ENCODE results near the gene TXNRD3.

TXNRD3 gene

DNA sequence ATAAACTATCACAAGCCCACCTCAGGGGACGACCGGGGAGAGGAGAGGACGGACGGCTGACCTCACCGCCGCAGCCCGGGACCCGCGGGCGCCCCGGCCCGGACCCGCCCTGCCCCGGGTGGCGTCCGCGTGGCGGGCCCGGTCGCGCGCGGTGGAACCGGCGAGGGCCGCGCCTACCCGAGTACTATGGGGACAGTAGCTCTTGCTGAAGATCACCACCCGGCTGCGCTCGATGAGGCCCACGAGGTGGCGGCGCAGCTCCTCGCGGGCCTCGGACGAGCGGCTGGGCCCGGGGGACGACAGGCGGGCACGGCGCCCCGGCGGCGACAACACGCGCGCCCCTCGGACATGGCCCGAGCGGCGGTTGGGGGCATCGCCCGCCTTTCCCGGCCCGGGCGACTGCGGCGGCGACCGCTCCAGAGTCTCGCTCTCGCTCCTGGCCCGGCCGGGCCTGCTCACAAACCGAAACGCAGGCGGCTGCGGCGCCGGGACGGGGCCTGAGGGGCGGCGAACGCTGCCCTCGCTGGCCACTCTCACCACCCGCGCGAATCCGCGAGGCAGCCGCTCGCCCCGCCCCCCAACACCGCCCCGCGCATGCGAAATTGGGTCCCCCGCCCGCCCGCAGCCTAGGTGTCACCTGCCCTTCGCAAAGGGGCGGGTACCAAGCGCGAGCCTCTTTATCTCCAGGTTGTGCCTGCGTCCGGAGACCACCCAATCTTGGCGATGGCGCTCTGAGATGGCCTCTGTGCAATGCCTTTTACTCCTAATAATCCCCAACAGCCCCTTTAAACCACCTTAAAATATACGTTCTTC, at the start of gene TXNRD3:
TXNRD3 (minus strand) TSS at position 554 of the 813 bp plus-strand sequence.
- DNase-seq (ENCODE audit: low spot score): peak; percentile 86

GRCh38 chr3:126703512-126704493, 48.9 kb upstream of the TXNRD3 start, which contains the start of gene CHCHD6:
Gene CHCHD6, plus strand, starts transcription at chr3:126704240. Its CDS starts 73 bp downstream, at chr3:126704313.
- peak; percentile 100 for DNase-seq (ENCODE audit: low spot score)

- no peak for DNase-seq (ENCODE audit: low spot score)
Observed at GRCh38 chr3:126699011-126699410, 44.1 kb upstream of the TXNRD3 start.

DNA sequence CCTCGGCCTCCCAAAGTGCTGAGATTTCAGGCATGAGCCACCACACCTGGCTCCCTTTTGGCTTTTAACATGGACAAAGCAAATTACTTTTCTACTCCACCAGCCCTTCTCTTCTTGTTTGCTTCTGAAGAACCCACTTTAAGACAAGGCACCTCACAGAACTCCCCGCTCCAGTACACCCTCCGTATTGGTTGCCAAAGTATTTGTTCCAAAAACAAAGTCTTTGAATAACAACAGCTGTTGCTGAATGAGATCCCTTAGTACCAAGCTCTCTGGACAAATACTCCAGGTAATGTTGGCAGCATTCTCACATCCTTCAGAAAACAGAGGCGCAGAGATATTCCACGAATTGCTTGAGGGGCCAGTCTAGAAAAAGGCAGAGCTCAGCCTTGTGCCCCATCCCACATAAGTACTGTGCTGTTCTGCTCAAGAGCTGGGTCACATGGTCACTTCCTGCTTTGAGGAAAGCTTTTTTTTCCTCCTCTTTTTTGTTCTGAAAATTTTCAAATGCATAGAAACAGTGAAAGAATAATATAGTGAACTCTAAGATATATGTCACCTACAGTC, 41.9 kb upstream of the TXNRD3 start:
- no peak for DNase-seq (ENCODE audit: low spot score)

DNA sequence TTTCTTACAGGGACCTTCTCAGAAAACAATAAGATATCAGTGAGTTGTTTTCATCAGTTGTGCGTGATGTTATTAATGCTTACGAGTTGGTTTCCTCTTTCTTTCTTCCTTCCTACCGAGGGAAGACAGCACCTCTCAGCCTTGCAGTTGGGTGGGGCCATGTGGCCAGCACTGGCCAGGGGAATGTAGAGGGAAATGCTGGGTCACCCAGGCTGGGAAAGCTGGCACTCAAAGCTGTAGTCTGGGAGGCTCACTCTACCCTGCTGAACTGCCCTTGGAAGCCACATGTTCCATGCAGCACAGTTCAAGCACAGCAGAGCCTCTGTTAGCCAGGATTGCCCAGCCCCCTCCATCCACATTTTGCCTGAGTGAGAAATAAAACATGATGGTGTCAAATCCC, 39.0 kb upstream of the TXNRD3 start:
- DNase-seq (ENCODE audit: low spot score): no peak

DNA sequence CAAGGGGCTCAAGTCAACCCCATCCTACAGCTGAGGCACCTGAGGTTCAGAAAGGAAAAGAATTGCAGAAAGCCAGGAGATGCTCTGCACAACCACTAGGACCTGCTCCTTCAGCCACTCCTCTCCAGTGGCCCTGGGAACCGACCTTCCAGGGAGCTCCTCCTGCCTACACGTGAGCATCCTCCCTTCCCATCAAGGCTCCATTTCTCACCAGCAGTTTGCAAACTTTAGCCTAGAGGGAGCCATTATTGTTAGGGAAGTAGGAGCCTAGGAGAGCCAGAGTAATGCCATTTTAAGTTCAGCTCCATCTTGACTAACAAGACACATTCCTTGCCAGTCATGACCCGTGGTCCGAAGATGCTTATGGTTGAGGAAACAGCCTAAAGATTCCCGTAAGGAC, 37.9 kb upstream of the TXNRD3 start:
- DNase-seq (ENCODE audit: low spot score): no peak

DNA sequence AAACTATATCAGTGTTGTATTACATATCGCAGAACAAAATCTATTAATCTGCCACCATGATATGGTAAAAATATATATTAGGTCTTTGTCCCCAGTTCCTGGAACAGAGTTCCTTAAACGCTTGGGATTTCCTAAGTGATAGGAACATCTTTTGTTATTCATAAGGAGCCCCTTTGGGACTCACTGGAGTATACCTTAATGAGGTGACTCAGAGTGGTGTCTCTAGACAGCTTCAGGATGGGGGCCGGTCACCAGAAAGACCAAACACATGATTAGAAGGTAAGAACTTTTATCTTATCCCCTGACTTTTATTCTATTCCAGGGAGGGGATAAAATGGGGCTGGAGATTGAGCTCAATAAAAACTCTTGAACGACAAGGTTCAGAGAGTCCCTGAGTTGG, 36.8 kb upstream of the TXNRD3 start:
- DNase-seq (ENCODE audit: low spot score): no peak

- no peak for DNase-seq (ENCODE audit: low spot score)
Observed at GRCh38 chr3:126685493-126685892, 30.6 kb upstream of the TXNRD3 start.

DNA sequence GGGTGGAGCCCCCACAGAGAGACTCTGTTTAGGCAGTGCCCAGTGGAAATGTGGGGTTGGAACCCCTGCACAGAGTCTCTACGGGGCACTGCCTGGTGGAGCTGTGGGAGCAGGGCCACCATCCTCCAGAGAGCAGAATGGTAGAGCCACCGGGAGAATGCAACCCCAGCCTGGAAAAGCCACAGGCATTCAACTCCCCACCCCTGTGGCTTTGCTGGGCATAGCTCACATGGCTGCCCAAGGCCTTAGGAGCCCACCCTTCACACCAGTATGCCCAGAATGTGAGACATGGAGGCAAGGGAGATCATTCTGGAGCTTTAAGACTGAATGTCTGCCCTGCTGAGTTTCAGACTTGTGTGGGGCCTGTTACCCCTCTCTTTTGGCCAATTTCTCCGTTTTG, 30.1 kb upstream of the TXNRD3 start:
- DNase-seq (ENCODE audit: low spot score): no peak

- DNase-seq (ENCODE audit: low spot score): no peak
Observed at GRCh38 chr3:126684218-126684751, 29.4 kb upstream of the TXNRD3 start.

DNA sequence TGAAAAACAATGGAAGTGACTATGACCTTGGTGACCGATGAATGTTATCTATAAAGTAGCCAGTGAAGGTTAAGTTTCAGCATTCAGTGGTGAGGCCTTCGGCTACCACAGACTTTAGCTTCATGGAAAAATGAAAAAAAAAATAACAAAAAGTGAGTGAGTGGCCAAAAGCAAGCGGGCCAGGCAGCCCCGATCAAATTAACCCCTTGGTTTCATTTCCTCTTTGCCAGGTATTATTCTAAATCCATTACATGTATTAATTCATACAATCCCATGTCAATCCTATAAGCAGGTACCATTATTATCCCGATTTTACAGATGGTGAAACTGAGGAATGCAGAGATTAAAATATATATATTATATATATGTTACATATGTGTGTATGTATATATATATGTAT, 28.1 kb upstream of the TXNRD3 start:
- DNase-seq (ENCODE audit: low spot score): no peak

- DNase-seq (ENCODE audit: low spot score): no peak
Observed at GRCh38 chr3:126682009-126682408, 27.1 kb upstream of the TXNRD3 start.

GRCh38 chr3:126680667-126681055, 25.7 kb upstream of the TXNRD3 start:
- DNase-seq (ENCODE audit: low spot score): no peak

DNA sequence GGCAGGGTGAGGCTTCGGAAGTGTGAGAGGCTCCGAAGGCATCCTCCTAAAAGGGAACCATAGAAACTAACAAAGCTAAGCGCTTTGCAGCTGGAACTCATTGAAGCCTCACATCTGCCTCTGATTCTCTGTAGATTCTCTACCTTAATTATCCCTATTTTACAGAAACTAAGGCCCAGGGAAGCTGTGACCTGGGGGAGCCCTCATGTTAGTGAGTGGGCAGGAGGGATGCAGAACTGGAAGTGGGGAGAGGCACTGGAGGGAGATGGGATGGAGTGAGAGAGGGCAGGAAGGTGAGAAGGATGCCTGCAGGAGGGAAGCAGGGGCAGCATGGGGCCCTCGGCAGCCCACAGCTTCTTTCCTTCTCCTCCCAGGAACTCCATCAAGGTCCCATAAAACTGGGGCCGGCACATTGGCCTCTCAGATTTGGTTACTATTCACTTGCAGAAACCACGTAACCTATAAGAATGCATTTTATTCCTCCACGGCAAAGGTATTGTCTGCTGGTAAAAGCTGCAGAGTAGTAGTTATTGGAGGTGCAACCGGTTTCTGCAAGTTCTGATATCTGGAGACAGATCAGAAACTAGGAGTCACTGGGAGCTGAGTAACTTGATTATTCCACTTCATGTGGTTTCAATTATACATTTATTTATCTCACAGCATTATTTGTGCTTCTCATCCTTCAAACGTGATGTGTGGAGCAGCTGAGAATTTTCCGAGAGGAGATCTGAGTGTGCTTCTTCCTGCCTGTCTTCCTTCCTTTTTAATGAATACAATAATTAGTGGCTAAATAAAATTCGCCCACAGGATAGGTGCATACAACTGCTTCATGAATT, 25.1 kb upstream of the TXNRD3 start:
- DNase-seq (ENCODE audit: low spot score): no peak

DNA sequence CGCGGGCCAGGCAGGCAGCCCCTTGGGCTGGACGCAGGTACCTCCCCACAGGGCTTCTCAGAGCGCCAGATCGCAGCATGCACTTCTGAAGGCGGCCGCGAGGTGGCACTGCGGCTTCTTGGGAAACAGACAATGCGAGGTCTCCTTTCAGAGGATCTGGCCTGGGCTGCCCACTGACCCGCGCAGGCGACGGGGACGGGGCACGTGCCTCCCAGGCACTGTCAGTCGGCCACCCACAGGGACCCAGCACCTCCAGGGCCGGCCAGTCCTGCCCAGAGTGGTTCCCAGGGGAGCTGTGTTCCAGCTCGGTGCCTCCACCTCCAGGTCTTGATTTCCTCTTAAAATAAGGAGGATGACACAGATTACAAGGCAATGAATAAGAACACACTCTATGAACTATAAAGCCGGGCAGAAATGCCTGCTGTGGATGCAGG, 24.4 kb upstream of the TXNRD3 start:
- DNase-seq (ENCODE audit: low spot score): peak; percentile 86

DNA sequence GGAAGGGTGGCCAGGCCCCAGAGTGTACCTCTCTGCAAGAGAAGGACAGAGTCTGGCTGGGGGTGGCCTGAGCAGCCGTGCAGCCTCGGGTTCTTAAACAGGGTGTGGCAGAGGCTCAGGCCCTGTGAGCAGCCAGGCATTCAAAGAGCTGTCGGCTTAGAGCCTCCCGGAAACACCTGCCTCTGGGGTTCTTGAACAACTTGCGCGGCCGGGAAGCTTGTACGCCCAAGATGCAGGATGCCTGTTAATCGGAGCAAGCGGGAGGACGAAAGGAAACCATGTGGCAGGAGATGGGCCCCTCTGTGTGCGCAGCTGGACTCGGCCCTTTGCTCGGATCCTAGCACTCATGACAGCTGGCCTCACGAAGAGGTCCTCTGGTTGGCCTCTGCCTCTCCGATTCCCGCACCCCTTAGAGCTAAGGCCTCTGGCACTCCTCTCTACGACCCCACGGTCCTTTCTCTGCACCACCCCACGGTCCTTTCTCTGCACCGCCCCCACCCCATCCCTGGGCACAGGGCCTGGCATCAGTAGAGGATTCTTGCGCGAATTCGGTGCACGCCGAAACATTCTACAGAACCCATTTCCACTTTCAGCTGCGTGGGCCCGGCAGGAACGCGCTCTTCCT, 23.9 kb upstream of the TXNRD3 start:
- DNase-seq (ENCODE audit: low spot score): no peak

DNA sequence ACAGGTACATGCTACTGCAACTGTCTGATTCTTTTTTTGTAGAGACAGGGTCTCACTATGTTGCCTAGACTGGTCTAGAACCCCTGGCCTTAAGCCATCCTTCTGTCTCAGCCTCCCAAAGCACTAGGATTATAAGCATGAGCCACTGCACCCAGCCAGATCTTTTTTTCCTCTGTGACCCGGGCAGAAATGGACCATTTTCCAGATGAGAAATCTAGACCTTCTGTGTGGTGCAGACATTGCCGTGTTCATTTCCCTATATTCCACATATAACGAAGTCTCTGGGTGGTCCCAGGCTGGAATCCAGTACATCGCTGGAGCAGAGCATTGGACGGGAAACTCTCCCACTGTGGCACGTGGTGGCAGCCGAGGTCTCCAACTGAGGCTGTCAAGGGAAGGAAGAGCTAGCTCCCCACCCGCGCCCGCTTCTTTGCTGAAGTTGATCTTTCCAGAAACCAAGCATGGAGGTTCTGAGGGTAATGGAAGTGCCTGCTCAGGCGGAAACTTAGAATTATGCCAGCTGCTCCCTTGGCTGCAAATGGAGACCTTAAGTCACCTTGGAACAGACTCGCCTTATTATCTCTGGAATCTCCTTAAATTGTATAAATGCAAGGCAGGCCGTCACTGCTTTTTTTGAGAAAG, 23.1 kb upstream of the TXNRD3 start:
- DNase-seq (ENCODE audit: low spot score): no peak

- no peak for DNase-seq (ENCODE audit: low spot score)
Observed at GRCh38 chr3:126676919-126677705, 22.2 kb upstream of the TXNRD3 start.

DNA sequence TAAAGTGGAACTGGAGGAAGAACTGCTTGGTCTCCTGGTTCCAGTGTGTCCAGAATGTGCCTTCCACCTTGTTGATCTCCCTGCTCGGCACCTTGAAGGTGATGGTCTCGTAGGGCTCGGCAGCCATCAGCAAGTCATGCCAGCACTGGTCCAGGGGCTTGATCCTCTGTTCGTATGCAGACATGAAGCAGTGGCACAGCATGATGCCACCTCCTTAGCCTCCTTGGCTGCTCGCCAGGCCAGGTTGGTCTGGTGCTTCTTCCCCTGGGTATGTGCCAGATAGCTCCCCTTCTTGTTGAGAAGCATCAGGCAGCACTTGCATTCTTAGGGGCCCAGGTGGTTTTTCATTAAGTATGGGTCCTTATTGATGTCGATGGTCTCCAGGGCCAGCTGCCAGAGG, 17.8 kb upstream of the TXNRD3 start:
- peak; percentile 9 for DNase-seq (ENCODE audit: low spot score)
